Measurements from ENCODE around the gene NOL8.

NOL8 gene

GRCh38 chr9:92295240-92295790 is 29.8 kb downstream of the NOL8 start:
- peak; percentile 17; the same call in 1 of the 2 replicates for TF ChIP-seq ZNF600 (tag by site-specific recombination; IDR thresholded peaks at IDR 0.05)
- TF ChIP-seq, protein P1, sequence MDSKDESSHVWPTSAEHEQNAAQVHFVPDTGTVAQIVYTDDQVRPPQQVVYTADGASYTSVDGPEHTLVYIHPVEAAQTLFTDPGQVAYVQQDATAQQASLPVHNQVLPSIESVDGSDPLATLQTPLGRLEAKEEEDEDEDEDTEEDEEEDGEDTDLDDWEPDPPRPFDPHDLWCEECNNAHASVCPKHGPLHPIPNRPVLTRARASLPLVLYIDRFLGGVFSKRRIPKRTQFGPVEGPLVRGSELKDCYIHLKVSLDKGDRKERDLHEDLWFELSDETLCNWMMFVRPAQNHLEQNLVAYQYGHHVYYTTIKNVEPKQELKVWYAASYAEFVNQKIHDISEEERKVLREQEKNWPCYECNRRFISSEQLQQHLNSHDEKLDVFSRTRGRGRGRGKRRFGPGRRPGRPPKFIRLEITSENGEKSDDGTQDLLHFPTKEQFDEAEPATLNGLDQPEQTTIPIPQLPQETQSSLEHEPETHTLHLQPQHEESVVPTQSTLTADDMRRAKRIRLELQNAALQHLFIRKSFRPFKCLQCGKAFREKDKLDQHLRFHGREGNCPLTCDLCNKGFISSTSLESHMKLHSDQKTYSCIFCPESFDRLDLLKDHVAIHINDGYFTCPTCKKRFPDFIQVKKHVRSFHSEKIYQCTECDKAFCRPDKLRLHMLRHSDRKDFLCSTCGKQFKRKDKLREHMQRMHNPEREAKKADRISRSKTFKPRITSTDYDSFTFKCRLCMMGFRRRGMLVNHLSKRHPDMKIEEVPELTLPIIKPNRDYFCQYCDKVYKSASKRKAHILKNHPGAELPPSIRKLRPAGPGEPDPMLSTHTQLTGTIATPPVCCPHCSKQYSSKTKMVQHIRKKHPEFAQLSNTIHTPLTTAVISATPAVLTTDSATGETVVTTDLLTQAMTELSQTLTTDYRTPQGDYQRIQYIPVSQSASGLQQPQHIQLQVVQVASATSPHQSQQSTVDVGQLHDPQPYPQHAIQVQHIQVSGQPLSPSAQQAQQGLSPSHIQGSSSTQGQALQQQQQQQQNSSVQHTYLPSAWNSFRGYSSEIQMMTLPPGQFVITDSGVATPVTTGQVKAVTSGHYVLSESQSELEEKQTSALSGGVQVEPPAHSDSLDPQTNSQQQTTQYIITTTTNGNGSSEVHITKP (tag by site-specific recombination; IDR thresholded peaks at IDR 0.05): peak; percentile 75
- no peak for TF ChIP-seq FEZF1 (tag by site-specific recombination; IDR thresholded peaks at IDR 0.05)
- peak; percentile 68 for TF ChIP-seq ZXDB (tag by site-specific recombination; IDR thresholded peaks at IDR 0.05)
- TF ChIP-seq ZBTB17 (tag by site-specific recombination; IDR thresholded peaks at IDR 0.05): peak; percentile 19; the same call in 1 of the 2 replicates
- TF ChIP-seq PATZ1 (tag by site-specific recombination; IDR thresholded peaks at IDR 0.05): peak; percentile 30; the same call in 1 of the 2 replicates
- Histone ChIP-seq H3K36me3 (ENCODE audit: control insufficient read depth in 2 of 2, insufficient read depth in 1 of 2, low read length in 2 of 2) (peaks cover 15 to 43% of the 10 kb centered on the region in 2 experiments), H3K4me1 (ENCODE audit: control insufficient read depth, insufficient read depth, low read length) (no peaks in the 10 kb centered on the region; the same call in 1 of the 2 replicates), H3K9me3 (ENCODE audit: control insufficient read depth, insufficient read depth, low read depth, low read length) (no peaks in the 10 kb centered on the region), H3K27ac (ENCODE audit: extremely low read depth, low read depth, low read length) (peak overlapping the region; percentile 4), H3K4me3 (ENCODE audit: low read depth, low read length) (no peak overlapping the region)
- ChIA-PET POLR2A (interaction anchor here (1.0 kb wide), 1 partner anchor 30 kb away, joined by 3 read pairs; the partner anchor contains the start of gene CENPP), CTCF (interaction anchor here (0.5 to 1.3 kb wide), 3 partner anchors 148 to 310 kb away, joined by 3 to 6 read pairs (median 4); no protein-coding TSS in a partner anchor)

DNA sequence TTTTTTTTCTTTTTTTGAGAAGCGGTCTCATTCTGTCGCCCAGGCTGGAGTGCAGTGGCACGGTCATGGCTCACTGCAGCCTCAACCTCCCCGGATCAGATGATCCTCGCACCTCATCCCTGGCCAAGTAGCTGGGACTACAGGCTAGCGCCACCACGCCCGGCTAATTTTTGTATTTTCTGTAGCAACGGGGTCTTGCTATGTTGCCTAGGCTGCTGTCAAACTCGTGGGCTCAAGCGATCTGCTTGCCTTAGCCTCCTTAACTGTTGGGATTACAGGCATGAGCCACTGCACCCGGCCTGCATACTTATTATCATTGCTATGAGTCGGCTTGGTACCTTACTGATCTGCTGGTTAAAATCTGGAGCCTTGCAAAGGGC is 30.9 kb downstream of the NOL8 start:
- POLR2A ChIA-PET: no interaction called here
- peak overlapping the region; percentile 53 for H3K27ac ChIP-seq (ENCODE audit: extremely low read depth, low read depth, low read length)
- peaks cover 7 to 45% of the 10 kb centered on the region in 2 experiments for H3K36me3 ChIP-seq (ENCODE audit: control insufficient read depth in 2 of 2, insufficient read depth in 1 of 2, low read length in 2 of 2)
- peak overlapping the region; percentile 98 for H3K4me3 ChIP-seq (ENCODE audit: low read depth, low read length)
- TF ChIP-seq, protein P1 (tag by site-specific recombination; IDR thresholded peaks at IDR 0.05): peak; percentile 46
- peak; percentile 61 for TF ChIP-seq ZNF335 (tag by site-specific recombination; conservative IDR thresholded peaks at IDR 0.05)
- no peak for TF ChIP-seq ZNF555 (tag by site-specific recombination; conservative IDR thresholded peaks at IDR 0.05)
- no peaks in the 10 kb centered on the region; the same call in 1 of the 2 replicates for H3K4me1 ChIP-seq (ENCODE audit: control insufficient read depth, insufficient read depth, low read length)
- no peaks in the 10 kb centered on the region for H3K9me3 ChIP-seq (ENCODE audit: control insufficient read depth, insufficient read depth, low read depth, low read length)
- CTCF ChIA-PET: no interaction called here

DNA sequence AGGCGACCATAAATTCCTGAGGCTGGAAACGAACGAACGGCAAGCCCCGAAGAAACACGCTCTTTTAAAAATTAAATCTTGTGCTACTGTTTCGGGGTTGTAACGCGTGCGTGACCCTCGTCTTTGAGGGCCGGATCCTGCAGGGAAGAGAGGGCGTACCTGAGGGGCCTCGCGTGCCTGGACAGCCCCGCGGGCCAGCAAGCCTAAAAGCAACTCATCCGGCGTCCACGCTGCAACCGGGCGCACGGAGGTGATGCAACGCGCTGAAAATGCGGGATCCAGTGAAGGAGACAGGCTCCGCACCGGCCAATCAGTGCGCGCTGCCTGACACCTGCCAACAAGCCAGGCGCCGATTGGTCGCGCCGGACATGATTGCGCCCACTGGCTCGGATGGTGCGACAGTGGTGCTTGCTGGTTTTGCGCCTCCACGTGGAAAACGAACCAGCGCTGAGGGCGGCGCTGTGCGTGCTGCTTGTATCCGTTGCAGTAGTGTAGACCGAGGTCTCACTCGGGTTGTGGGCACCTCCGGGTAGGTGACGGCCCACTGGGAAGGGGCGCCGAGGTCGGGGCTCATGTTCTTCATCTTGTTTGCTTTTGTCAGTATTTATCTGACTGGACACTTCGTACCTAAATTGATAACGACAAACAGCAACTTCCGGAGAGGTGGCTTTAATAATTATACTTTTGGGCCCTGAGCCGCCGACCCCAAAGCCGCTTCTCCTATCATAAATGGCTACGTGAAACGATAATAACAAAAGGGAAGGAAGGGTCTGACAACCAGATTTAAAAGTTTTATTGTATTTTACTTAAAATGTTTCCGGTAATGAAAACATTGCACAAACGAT is 31.5 kb downstream of the NOL8 start, which contains the start of gene IARS1:
IARS1 (minus strand) TSS at position 246 of the 845 bp plus-strand sequence. CDS start 4,278 bp downstream, outside the sequence.
- Histone ChIP-seq H3K36me3 (ENCODE audit: control insufficient read depth in 2 of 2, insufficient read depth in 1 of 2, low read length in 2 of 2) (peaks cover 10 to 45% of the 10 kb centered on the region in 2 experiments), H3K4me3 (ENCODE audit: low read depth, low read length) (peak within 1 kb of the TSS; percentile 98), H3K4me1 (ENCODE audit: control insufficient read depth, insufficient read depth, low read length) (no peaks in the 10 kb centered on the region; the same call in 1 of the 2 replicates), H3K9me3 (ENCODE audit: control insufficient read depth, insufficient read depth, low read depth, low read length) (no peaks in the 10 kb centered on the region), H3K27ac (ENCODE audit: extremely low read depth, low read depth, low read length) (peak within 1 kb of the TSS; percentile 53)
- ChIA-PET CTCF (no interaction called here), POLR2A (no interaction called here)
- no peak for TF ChIP-seq ZNF677 (tag by site-specific recombination; IDR thresholded peaks at IDR 0.05)
- TF ChIP-seq ZNF660 (tag by site-specific recombination; IDR thresholded peaks at IDR 0.05): peak; percentile 71; the same call in 1 of the 2 replicates
- TF ChIP-seq ZNF324 (tag by site-specific recombination; IDR thresholded peaks at IDR 0.05): peak; percentile 28; the same call in 1 of the 2 replicates
- no peak for TF ChIP-seq ZNF184 (tag by site-specific recombination; IDR thresholded peaks at IDR 0.05)
- TF ChIP-seq ZEB2 (tag by site-specific recombination; IDR thresholded peaks at IDR 0.05): peak; percentile 87; the same call in 1 of the 2 replicates
- TF ChIP-seq, protein P2, sequence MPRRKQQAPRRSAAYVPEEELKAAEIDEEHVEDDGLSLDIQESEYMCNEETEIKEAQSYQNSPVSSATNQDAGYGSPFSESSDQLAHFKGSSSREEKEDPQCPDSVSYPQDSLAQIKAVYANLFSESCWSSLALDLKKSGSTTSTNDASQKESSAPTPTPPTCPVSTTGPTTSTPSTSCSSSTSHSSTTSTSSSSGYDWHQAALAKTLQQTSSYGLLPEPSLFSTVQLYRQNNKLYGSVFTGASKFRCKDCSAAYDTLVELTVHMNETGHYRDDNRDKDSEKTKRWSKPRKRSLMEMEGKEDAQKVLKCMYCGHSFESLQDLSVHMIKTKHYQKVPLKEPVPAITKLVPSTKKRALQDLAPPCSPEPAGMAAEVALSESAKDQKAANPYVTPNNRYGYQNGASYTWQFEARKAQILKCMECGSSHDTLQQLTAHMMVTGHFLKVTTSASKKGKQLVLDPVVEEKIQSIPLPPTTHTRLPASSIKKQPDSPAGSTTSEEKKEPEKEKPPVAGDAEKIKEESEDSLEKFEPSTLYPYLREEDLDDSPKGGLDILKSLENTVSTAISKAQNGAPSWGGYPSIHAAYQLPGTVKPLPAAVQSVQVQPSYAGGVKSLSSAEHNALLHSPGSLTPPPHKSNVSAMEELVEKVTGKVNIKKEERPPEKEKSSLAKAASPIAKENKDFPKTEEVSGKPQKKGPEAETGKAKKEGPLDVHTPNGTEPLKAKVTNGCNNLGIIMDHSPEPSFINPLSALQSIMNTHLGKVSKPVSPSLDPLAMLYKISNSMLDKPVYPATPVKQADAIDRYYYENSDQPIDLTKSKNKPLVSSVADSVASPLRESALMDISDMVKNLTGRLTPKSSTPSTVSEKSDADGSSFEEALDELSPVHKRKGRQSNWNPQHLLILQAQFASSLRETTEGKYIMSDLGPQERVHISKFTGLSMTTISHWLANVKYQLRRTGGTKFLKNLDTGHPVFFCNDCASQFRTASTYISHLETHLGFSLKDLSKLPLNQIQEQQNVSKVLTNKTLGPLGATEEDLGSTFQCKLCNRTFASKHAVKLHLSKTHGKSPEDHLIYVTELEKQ (tag by site-specific recombination; IDR thresholded peaks at IDR 0.05; ENCODE audit: borderline replicate concordance): no peak

Measured in HEK293 (cell line).